MCF 10A (cell line): ENCODE data around the gene ELMO1. TPM values are rescaled to one million over a fixed set of nuclear protein-coding genes. Genes with fewer than 3 reads are reported as not detected.

Experiments used
- BruUV-seq: library from RNA; stranded (reverse); fragments of 400-500 nt; replicated peaks from 2 replicates; lab custom pipeline; 2021; lab: Mats Ljungman, UMichigan
- CTCF ChIA-PET: fragments of 300-600 bp; sonication (Branson Sonifier 250); formaldehyde crosslinking; extraction: SDS; loops from one replicate; lab custom pipeline; 2021; ENCODE audit warnings: antibody characterized with exemption, inconsistent platforms; lab: Yijun Ruan, JAX
- POLR2A ChIA-PET: fragments of 300-600, 350-650 bp; sonication (Branson Sonifier 250); formaldehyde crosslinking; extraction: SDS; loops from one replicate; lab custom pipeline; 2020; ENCODE audit warnings: antibody characterized with exemption, inconsistent platforms; lab: Yijun Ruan, JAX
- DNase-seq: peaks from one replicate; pipeline ENCODE4 v3.0.0-alpha.2; 2018; ENCODE audit not compliant: unreplicated experiment
- H3K27ac Mint-ChIP-seq: one replicate; pipeline ENCODE4 v1.8.0; 2022; ENCODE audit warnings: mild to moderate bottlenecking, low read depth, mixed read lengths; ENCODE audit not compliant: unreplicated experiment
- H3K27me3 Mint-ChIP-seq: one replicate; pipeline ENCODE4 v1.8.0; 2022; ENCODE audit warnings: mixed read lengths; ENCODE audit not compliant: insufficient read depth, unreplicated experiment
- H3K36me3 Mint-ChIP-seq: one replicate; pipeline ENCODE4 v1.8.0; 2022; ENCODE audit warnings: mild to moderate bottlenecking, moderate library complexity, mixed read lengths; ENCODE audit not compliant: insufficient read depth, unreplicated experiment
- H3K4me1 Mint-ChIP-seq: one replicate; pipeline ENCODE4 v1.8.0; 2022; ENCODE audit warnings: mixed read lengths; ENCODE audit not compliant: insufficient read depth, unreplicated experiment
- H3K4me3 Mint-ChIP-seq: one replicate; pipeline ENCODE4 v1.8.0; 2022; ENCODE audit warnings: mild to moderate bottlenecking, moderate library complexity, mixed read lengths; ENCODE audit not compliant: unreplicated experiment
- H3K9me3 Mint-ChIP-seq: one replicate; pipeline ENCODE4 v1.8.0; 2022; ENCODE audit warnings: mixed read lengths; ENCODE audit not compliant: unreplicated experiment
- intact Hi-C: fragments of 100-400 bp; cut with micrococcal nuclease; formaldehyde crosslinking; loops from 2 replicates; pipeline ENCODE4 v1.14.1; 2022
- total RNA-seq: library from RNA; stranded (reverse); gene quantifications from 2 replicates; pipeline ENCODE4 v1.2.3, GENCODE V29; 2022
- TF ChIP-seq, protein P1 (sequence below): fragments of 200-600 bp; IDR thresholded peaks from one replicate; pipeline ENCODE4 v1.8.0; 2022; ENCODE audit warnings: antibody characterized with exemption, mild to moderate bottlenecking; ENCODE audit not compliant: unreplicated experiment

Gene ELMO1
- total RNA-seq, 1 experiment from 2014 or later: 0.30 TPM

DNA sequence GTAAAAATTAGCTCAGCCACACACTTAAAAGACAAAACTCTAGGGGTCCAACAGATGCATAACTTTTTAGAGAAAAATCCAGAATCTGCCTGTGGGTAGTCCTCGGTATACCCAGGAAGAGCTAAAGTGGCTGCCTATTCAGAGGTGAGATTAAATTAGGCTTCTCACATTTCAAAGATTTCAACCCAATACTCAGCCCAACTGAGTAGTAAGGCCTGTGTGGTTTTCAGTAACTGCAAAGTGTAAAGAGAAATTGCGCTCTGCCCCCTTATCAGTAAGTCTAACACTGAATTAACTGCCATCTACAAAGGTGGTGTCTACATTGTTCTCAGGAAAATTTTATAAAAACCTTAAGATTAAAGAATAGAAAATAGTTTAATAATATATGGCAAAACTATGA is 88.2 kb downstream of the ELMO1 start:
- DNase-seq: no peak
- H3K4me1 Mint-ChIP-seq: no peaks in the 10 kb centered on the region
- no peaks in the 10 kb centered on the region for H3K27me3 Mint-ChIP-seq
- no peaks in the 10 kb centered on the region for H3K9me3 Mint-ChIP-seq
- no peak overlapping the region for H3K27ac Mint-ChIP-seq
- TF ChIP-seq, protein P1, sequence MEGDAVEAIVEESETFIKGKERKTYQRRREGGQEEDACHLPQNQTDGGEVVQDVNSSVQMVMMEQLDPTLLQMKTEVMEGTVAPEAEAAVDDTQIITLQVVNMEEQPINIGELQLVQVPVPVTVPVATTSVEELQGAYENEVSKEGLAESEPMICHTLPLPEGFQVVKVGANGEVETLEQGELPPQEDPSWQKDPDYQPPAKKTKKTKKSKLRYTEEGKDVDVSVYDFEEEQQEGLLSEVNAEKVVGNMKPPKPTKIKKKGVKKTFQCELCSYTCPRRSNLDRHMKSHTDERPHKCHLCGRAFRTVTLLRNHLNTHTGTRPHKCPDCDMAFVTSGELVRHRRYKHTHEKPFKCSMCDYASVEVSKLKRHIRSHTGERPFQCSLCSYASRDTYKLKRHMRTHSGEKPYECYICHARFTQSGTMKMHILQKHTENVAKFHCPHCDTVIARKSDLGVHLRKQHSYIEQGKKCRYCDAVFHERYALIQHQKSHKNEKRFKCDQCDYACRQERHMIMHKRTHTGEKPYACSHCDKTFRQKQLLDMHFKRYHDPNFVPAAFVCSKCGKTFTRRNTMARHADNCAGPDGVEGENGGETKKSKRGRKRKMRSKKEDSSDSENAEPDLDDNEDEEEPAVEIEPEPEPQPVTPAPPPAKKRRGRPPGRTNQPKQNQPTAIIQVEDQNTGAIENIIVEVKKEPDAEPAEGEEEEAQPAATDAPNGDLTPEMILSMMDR: no peak
- POLR2A ChIA-PET: no interaction called here
- H3K4me3 Mint-ChIP-seq: no peak overlapping the region
- intact Hi-C loops: no loop called here
- no peaks in the 10 kb centered on the region for H3K36me3 Mint-ChIP-seq
- CTCF ChIA-PET: interaction anchor here (0.7 to 1.3 kb wide), 2 partner anchors 9 to 1385 kb away, joined by 4 to 6 read pairs; no protein-coding TSS in a partner anchor
- BruUV-seq: no TSS peak

DNA sequence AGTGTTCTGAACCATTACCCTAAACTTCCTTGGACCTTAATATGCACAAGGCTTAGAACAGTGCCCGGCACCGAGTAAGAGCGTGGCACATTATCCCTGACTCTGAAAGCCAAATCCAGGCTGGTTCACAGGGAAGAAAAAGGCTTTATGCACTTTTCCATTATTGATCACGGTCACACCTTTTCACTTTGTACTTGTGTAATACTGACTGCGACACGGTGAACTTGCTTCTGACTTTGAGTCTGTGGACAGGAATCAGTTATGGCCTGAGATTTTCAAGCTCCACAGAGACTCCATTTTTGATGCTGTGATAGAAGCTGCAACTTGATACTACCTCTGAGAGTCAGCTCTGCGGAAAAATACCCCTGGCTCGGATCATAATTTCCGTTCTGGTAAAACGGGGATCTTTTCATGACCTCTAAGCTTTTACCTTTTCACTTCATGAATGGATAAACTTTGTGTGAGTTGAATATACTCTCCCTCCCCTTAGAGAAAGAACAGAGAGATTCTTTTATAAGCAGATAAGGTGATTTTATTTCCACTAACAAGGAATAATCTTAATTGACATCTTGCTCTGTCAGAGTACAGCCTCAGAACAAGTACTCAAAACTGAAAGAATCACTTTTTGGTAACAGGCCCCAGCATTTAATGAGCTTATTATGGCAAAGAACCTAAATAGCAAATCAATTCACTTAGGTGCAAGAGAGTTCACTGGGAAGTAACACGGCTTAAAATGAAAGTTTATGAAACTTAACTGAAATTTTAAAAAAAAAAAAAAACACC is 88.8 kb downstream of the ELMO1 start:
- TF ChIP-seq, protein P1: no peak
- POLR2A ChIA-PET: no interaction called here
- H3K27ac Mint-ChIP-seq: no peak overlapping the region
- H3K36me3 Mint-ChIP-seq: no peaks in the 10 kb centered on the region
- H3K9me3 Mint-ChIP-seq: no peaks in the 10 kb centered on the region
- peaks cover 4% of the 10 kb centered on the region for H3K4me1 Mint-ChIP-seq
- CTCF ChIA-PET: interaction anchor here (0.7 to 1.3 kb wide), 2 partner anchors 8 to 1386 kb away, joined by 4 to 6 read pairs; no protein-coding TSS in a partner anchor
- DNase-seq: no peak
- H3K27me3 Mint-ChIP-seq: no peaks in the 10 kb centered on the region
- no peak overlapping the region for H3K4me3 Mint-ChIP-seq
- no TSS peak for BruUV-seq
- intact Hi-C loops: no loop called here

DNA sequence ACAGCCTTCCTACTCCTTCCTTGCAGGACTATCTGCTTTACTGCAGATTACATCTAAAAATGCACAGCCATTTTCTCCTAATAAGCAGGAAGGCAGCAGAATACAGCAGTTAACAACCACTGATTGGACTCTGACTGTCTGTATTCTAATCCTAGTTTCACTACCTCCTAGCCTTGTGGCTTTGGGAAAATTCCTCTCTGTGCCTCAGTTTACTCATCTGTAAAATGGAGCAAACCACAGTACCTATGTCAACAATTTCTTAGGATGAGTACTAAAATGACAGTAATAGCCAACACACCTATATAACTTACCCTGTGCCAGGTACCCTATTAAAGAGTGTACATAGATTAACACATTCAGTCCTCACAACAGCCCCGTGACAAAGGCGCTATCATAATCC is 89.5 kb downstream of the ELMO1 start:
- H3K4me3 Mint-ChIP-seq: no peak overlapping the region
- POLR2A ChIA-PET: no interaction called here
- peaks cover 10% of the 10 kb centered on the region for H3K4me1 Mint-ChIP-seq
- intact Hi-C loops: no loop called here
- H3K36me3 Mint-ChIP-seq: no peaks in the 10 kb centered on the region
- TF ChIP-seq, protein P1: no peak
- CTCF ChIA-PET: no interaction called here
- H3K27ac Mint-ChIP-seq: no peak overlapping the region
- H3K9me3 Mint-ChIP-seq: no peaks in the 10 kb centered on the region
- DNase-seq: no peak
- BruUV-seq: no TSS peak
- H3K27me3 Mint-ChIP-seq: no peaks in the 10 kb centered on the region

DNA sequence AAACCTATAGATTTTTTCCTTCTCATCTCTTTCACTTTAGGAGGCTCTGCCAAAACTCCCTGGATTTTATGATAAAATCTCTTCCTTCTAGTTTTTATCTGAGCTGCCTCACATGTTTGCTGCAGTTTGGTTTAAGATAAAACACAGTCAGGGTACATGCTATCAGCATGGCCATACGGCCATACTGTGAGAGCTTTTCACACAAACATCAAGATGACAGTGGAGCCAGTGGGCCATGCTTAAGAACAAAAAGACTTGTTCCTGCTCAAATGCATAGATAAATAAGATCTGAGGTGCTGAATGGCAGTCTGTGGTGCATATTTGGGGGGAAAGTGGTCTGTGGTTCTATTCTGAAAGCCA is 91.0 kb downstream of the ELMO1 start:
- Mint-ChIP-seq H3K4me1 (peaks cover 17% of the 10 kb centered on the region), H3K4me3 (no peak overlapping the region), H3K27me3 (no peaks in the 10 kb centered on the region), H3K36me3 (no peaks in the 10 kb centered on the region), H3K9me3 (no peaks in the 10 kb centered on the region), H3K27ac (no peak overlapping the region)
- BruUV-seq: no TSS peak
- intact Hi-C loops: no loop called here
- no peak for DNase-seq
- CTCF ChIA-PET: no interaction called here
- TF ChIP-seq, protein P1: no peak
- POLR2A ChIA-PET: interaction anchor here (0.6 kb wide), 1 partner anchor 679 kb away, joined by 3 read pairs; no protein-coding TSS in a partner anchor
